Endothelial cell of umbilical vein (primary cell): Measurements from ENCODE around the gene SCGB1A1. TPM values are rescaled to one million over a fixed set of nuclear protein-coding genes. Genes with fewer than 3 reads are reported as not detected.

ENCODE experiments used
- BruUV-seq: library from RNA; stranded (reverse); fragments of 400-500 nt; replicated peaks from 2 replicates; lab custom pipeline; 2021; lab: Mats Ljungman, UMichigan
- CTCF ChIA-PET: fragments of 300-600, 350-600 bp; sonication (Branson Sonifier 250); formaldehyde crosslinking; loops from one replicate; lab custom pipeline; 2021; ENCODE audit warnings: antibody characterized with exemption, inconsistent platforms; lab: Charles Lee
- POLR2A ChIA-PET: fragments of 300-600, 350-600 bp; sonication (Branson Sonifier 250); formaldehyde crosslinking; loops from one replicate; lab custom pipeline; 2021; ENCODE audit warnings: antibody characterized with exemption, inconsistent platforms; lab: Charles Lee
- DNase-seq: peaks from one replicate; pipeline ENCODE4 v3.0.0-alpha.2; 2011; ENCODE audit warnings: low read depth, low spot score
- FAIRE-seq: peaks from 2 replicates; lab custom pipeline; 2011; peaks lifted over from hg19 to GRCh38; lab: Jason Lieb, UNC
- H2AFZ ChIP-seq: 2 replicates; pipeline ENCODE4 v1.6.0; 2012; ENCODE audit warnings: low read depth, low read length, control low read depth, inconsistent platforms
- H3K27ac ChIP-seq: 2 replicates; pipeline ENCODE4 v1.5.1; 2011; ENCODE audit warnings: low read depth, mild to moderate bottlenecking, control low read depth, low read length, moderate library complexity; ENCODE audit not compliant: insufficient read depth
- H3K27me3 ChIP-seq, 2 experiments: 2 replicates each; pipeline versions ENCODE4 v1.6.0 to v1.6.1; 2011; ENCODE audit warnings: low read length in 2 of 2, mixed read lengths in 1 of 2; ENCODE audit not compliant: control insufficient read depth in 2 of 2, insufficient read depth in 2 of 2
- H3K36me3 ChIP-seq, 2 experiments: 2 replicates in 1 of 2; 3 replicates in 1 of 2; pipeline ENCODE4 v1.5.1; 2011; ENCODE audit warnings: low read length in 2 of 2, mild to moderate bottlenecking in 1 of 2, moderate library complexity in 1 of 2; ENCODE audit not compliant: control insufficient read depth in 2 of 2, insufficient read depth in 2 of 2; ENCODE audit errors: extremely low read depth in 1 of 2
- H3K4me1 ChIP-seq: 3 replicates; pipeline ENCODE4 v1.5.1; 2011; ENCODE audit warnings: mild to moderate bottlenecking, low read length; ENCODE audit not compliant: control insufficient read depth, insufficient read depth; ENCODE audit errors: extremely low read depth
- H3K4me2 ChIP-seq: 2 replicates; pipeline ENCODE4 v1.6.1; 2011; ENCODE audit warnings: low read length, control low read depth, mixed read lengths; ENCODE audit not compliant: insufficient read depth
- H3K4me3 ChIP-seq, 3 experiments: fragments of 200-600 bp in 1 of 3; sonication (generic), shearing (Covaris generic) in 1 of 3; replicated peaks in 1 of 3; 2 replicates each; pipeline ENCODE4 v1.5.1; 2011 to 2016; ENCODE audit warnings: control low read depth in 3 of 3, low read length in 3 of 3, mild to moderate bottlenecking in 2 of 3, inconsistent platforms in 1 of 3, low read depth in 1 of 3, moderate library complexity in 1 of 3; ENCODE audit not compliant: insufficient read depth in 1 of 3
- H3K79me2 ChIP-seq: 2 replicates; pipeline ENCODE4 v1.6.0; 2012; ENCODE audit warnings: low read length, inconsistent platforms; ENCODE audit not compliant: control insufficient read depth, insufficient read depth
- H3K9ac ChIP-seq: replicated peaks from 2 replicates; pipeline ENCODE3; 2011; ENCODE audit warnings: low read length, control low read depth; ENCODE audit not compliant: insufficient read depth; ENCODE audit errors: extremely low read depth
- H3K9me1 ChIP-seq: replicated peaks from 3 replicates; pipeline ENCODE4 v1.6.0; 2011; ENCODE audit warnings: mild to moderate bottlenecking, low read length; ENCODE audit not compliant: control insufficient read depth, insufficient read depth; ENCODE audit errors: extremely low read depth
- H3K9me3 ChIP-seq: replicated peaks from 2 replicates; pipeline ENCODE4 v1.5.1; 2012; ENCODE audit warnings: low read length, inconsistent platforms; ENCODE audit not compliant: control insufficient read depth, insufficient read depth
- H4K20me1 ChIP-seq: replicated peaks from 2 replicates; pipeline ENCODE3; 2011; ENCODE audit warnings: mild to moderate bottlenecking, low read length; ENCODE audit not compliant: control insufficient read depth, insufficient read depth; ENCODE audit errors: extremely low read depth
- FOS ChIP-seq: IDR thresholded peaks from 2 replicates; pipeline ENCODE4 v1.6.1; 2011; ENCODE audit warnings: mild to moderate bottlenecking, low read length, moderate library complexity, borderline replicate concordance; ENCODE audit not compliant: insufficient read depth
- GATA2 ChIP-seq: IDR thresholded peaks from 2 replicates; pipeline ENCODE4 v1.7.0; 2011; ENCODE audit warnings: low read depth, mild to moderate bottlenecking, moderate library complexity, mixed read lengths, low read length; ENCODE audit not compliant: insufficient read length, insufficient read depth
- POLR2A ChIP-seq: IDR thresholded peaks from 2 replicates; pipeline ENCODE4 v1.6.1; 2012; ENCODE audit warnings: low read depth, mild to moderate bottlenecking, control low read depth, low read length
- dilution Hi-C: fragments of 300-500 bp; cut with MboI; formaldehyde crosslinking; loops from one replicate; pipeline ENCODE4 v1.15.0; 2019; ENCODE audit warnings: low sequenced_read_pairs; ENCODE audit not compliant: extremely low pct_ligation_motif_present
- intact Hi-C: fragments of 100-400 bp; cut with micrococcal nuclease; formaldehyde crosslinking; loops from one replicate; pipeline ENCODE4 v1.10.0; 2022
- polyA plus RNA-seq, 4 experiments: library from polyadenylated mRNA; depleted of rRNA in 3 of 4; stranded (reverse) in 3 of 4; unstranded in 1 of 4; fragments of >200 nt; gene quantifications; 2 replicates each; pipeline versions ENCODE4 v1.2.1 to v1.2.3, GENCODE V29; 2011 to 2012; ENCODE audit warnings: missing spikeins in 1 of 4
- total RNA-seq: library from RNA; stranded (reverse); gene quantifications from 2 replicates; pipeline ENCODE4 v1.2.3, GENCODE V29; 2021
- TF ChIP-seq, protein P1 (sequence below), 2 donors: IDR thresholded peaks; 1 replicate in 1 of 2; 2 replicates in 1 of 2; pipeline ENCODE4 v1.5.1; 2011; ENCODE audit warnings: low read length in 2 of 2, mild to moderate bottlenecking in 2 of 2, moderate library complexity in 2 of 2, control low read depth in 1 of 2, inconsistent platforms in 1 of 2, low read depth in 1 of 2; ENCODE audit not compliant: insufficient read depth in 1 of 2; ENCODE audit errors: extremely low read depth in 1 of 2

The SCGB1A1 gene
- total and polyA plus RNA-seq, 2 donors (not counting 3 experiments of a cell fraction or from before 2014, with no cell fraction given): not detected

DNA sequence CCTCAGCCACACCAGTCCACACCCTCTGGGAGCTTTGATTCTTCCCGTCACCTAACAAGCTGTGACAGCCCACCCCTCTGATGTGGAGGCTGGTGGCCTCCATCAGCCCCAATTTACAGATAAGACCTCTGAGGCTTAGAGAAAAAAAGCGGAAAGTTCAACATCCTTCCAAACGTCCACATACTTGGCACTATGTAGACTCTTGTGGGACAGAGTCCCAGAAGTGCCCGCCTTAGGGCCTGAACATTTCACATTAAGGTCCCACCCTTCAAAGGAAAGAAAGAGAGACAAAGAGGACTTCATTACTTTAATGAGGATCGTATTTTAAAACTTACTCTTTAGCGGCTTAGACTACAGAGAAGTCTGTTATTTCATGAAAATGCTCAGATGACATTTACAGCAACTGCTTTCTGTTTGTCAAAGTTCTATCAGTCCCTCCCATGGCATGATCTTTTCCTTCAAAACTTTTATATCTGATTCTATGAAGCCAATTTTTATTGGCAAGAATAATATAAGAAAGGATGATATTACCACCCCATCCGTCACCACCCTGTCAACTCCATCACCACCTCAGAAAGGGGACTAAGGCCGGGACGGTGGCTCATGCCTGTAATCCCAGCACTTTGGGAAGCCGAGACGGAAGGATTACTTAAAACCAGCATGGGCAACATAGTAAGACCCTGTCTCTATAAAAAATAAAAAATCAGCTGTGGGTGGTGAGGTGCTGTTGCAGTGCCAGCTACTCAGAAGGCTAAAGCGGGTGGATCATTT lies 15.7 kb upstream of the SCGB1A1 start:
- H3K27me3 ChIP-seq: no peaks in the 10 kb centered on the region
- no peaks in the 10 kb centered on the region for H3K36me3 ChIP-seq
- no TSS peak for BruUV-seq
- intact Hi-C loops: no loop called here
- H3K4me2 ChIP-seq: no peak overlapping the region
- no peaks in the 10 kb centered on the region for H3K9me3 ChIP-seq
- no peak overlapping the region for H3K27ac ChIP-seq
- ChIA-PET POLR2A (no interaction called here), CTCF (interaction anchor here (1.4 to 4.2 kb wide), 5 partner anchors 8 to 140 kb away, joined by 3 to 18 read pairs (median 7); no protein-coding TSS in a partner anchor)
- TF ChIP-seq POLR2A (no peak), GATA2 (no peak), FOS (no peak)
- TF ChIP-seq, protein P1, sequence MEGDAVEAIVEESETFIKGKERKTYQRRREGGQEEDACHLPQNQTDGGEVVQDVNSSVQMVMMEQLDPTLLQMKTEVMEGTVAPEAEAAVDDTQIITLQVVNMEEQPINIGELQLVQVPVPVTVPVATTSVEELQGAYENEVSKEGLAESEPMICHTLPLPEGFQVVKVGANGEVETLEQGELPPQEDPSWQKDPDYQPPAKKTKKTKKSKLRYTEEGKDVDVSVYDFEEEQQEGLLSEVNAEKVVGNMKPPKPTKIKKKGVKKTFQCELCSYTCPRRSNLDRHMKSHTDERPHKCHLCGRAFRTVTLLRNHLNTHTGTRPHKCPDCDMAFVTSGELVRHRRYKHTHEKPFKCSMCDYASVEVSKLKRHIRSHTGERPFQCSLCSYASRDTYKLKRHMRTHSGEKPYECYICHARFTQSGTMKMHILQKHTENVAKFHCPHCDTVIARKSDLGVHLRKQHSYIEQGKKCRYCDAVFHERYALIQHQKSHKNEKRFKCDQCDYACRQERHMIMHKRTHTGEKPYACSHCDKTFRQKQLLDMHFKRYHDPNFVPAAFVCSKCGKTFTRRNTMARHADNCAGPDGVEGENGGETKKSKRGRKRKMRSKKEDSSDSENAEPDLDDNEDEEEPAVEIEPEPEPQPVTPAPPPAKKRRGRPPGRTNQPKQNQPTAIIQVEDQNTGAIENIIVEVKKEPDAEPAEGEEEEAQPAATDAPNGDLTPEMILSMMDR (IDR thresholded peaks at IDR 0.05; ENCODE audit: extremely low read depth in 1 of 2, insufficient read depth in 1 of 2, low read depth in 1 of 2, low read length in 2 of 2): no peak
- DNase-seq: no peak
- no peak overlapping the region for H3K4me3 ChIP-seq
- no peak overlapping the region for H3K9ac ChIP-seq
- H3K4me1 ChIP-seq: no peaks in the 10 kb centered on the region
- dilution Hi-C loops: no loop called here
- H3K79me2 ChIP-seq: no peaks in the 10 kb centered on the region
- FAIRE-seq: no peak
- H2AFZ ChIP-seq: no peak overlapping the region
- no peaks in the 10 kb centered on the region for H3K9me1 ChIP-seq
- H4K20me1 ChIP-seq: no peaks in the 10 kb centered on the region

DNA sequence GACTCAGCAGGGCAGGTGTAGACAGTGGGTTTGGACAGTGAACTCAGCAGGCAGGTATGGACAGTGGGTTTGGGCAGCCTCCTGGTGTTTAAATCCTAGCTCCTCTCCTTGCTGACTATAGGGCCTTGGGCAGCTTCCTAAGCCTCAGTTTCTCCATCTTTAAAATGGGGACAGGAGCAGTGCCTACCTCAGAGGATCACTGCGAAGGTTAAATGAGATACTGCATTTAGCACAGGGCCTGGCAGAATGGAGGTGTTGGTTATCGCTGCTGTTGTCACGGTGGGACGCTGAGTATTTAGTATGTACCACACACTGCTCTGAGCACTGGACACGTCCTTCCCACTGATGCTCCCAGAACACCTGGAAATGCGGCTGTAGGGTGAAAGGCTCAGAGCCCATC lies 14.4 kb upstream of the SCGB1A1 start:
- Histone ChIP-seq H3K9me3 (no peaks in the 10 kb centered on the region), H3K4me1 (no peaks in the 10 kb centered on the region), H4K20me1 (no peaks in the 10 kb centered on the region), H3K9ac (no peak overlapping the region), H2AFZ (no peak overlapping the region), H3K27ac (no peak overlapping the region), H3K36me3 (no peaks in the 10 kb centered on the region), H3K79me2 (no peaks in the 10 kb centered on the region), H3K27me3 (no peaks in the 10 kb centered on the region), H3K4me2 (no peak overlapping the region), H3K4me3 (no peak overlapping the region), H3K9me1 (no peaks in the 10 kb centered on the region)
- FAIRE-seq (no peak), DNase-seq (no peak)
- CTCF ChIA-PET: interaction anchor here (1.4 to 2.1 kb wide), 4 partner anchors 9 to 138 kb away, joined by 3 to 16 read pairs (median 6); no protein-coding TSS in a partner anchor
- POLR2A ChIA-PET: no interaction called here
- TF ChIP-seq GATA2: no peak
- dilution Hi-C loops (no loop called here), intact Hi-C loops (no loop called here)
- no TSS peak for BruUV-seq
